ENCODE results near the gene WASL.

WASL gene

GRCh38 chr7:123666492-123666891 lies 82.3 kb downstream of the WASL start:
- no peak overlapping the region for H3K27ac ChIP-seq
- no peaks in the 10 kb centered on the region for H3K4me1 ChIP-seq
- H4K20me1 ChIP-seq, result no peaks in the 10 kb centered on the region
- no peaks in the 10 kb centered on the region for H3K36me3 ChIP-seq
- no peaks in the 10 kb centered on the region for H3K9me3 ChIP-seq
- H3K9ac ChIP-seq, result no peak overlapping the region
- H3K4me3 ChIP-seq, result no peak overlapping the region
- TF ChIP-seq Cebpa-rat (IDR thresholded peaks at IDR 0.05), result no peak
- no peaks in the 10 kb centered on the region for H3K27me3 ChIP-seq
- H3K4me2 ChIP-seq, result no peak overlapping the region

GRCh38 chr7:123665896-123666295 lies 82.9 kb downstream of the WASL start:
- H3K4me2 ChIP-seq, result no peak overlapping the region
- H3K4me1 ChIP-seq, result no peaks in the 10 kb centered on the region
- H3K9me3 ChIP-seq, result no peaks in the 10 kb centered on the region
- no peaks in the 10 kb centered on the region for H3K36me3 ChIP-seq
- H3K9ac ChIP-seq, result no peak overlapping the region
- no peak for TF ChIP-seq Cebpa-rat (IDR thresholded peaks at IDR 0.05)
- no peaks in the 10 kb centered on the region for H4K20me1 ChIP-seq
- H3K27ac ChIP-seq, result no peak overlapping the region
- no peaks in the 10 kb centered on the region for H3K27me3 ChIP-seq
- no peak overlapping the region for H3K4me3 ChIP-seq

- H4K20me1 ChIP-seq, result no peaks in the 10 kb centered on the region
- H3K9ac ChIP-seq, result no peak overlapping the region
- H3K27ac ChIP-seq, result no peak overlapping the region
- no peaks in the 10 kb centered on the region for H3K9me3 ChIP-seq
- no peaks in the 10 kb centered on the region for H3K36me3 ChIP-seq
- H3K4me2 ChIP-seq, result no peak overlapping the region
- no peaks in the 10 kb centered on the region for H3K4me1 ChIP-seq
- no peaks in the 10 kb centered on the region for H3K27me3 ChIP-seq
- TF ChIP-seq Cebpa-rat (IDR thresholded peaks at IDR 0.05), result no peak
- no peak overlapping the region for H3K4me3 ChIP-seq
Measured at GRCh38 chr7:123665157-123665556, 83.6 kb downstream of the WASL start.

GRCh38 chr7:123663200-123663599 lies 85.6 kb downstream of the WASL start:
- Histone ChIP-seq H3K27me3 (no peaks in the 10 kb centered on the region), H3K4me3 (no peak overlapping the region), H3K36me3 (no peaks in the 10 kb centered on the region), H4K20me1 (no peaks in the 10 kb centered on the region), H3K9ac (no peak overlapping the region), H3K4me1 (no peaks in the 10 kb centered on the region), H3K4me2 (no peak overlapping the region), H3K27ac (no peak overlapping the region), H3K9me3 (no peaks in the 10 kb centered on the region)
- TF ChIP-seq Cebpa-rat (IDR thresholded peaks at IDR 0.05), result no peak

GRCh38 chr7:123662755-123663154 lies 86.0 kb downstream of the WASL start:
- no peaks in the 10 kb centered on the region for H3K4me1 ChIP-seq
- H3K4me2 ChIP-seq, result no peak overlapping the region
- no peaks in the 10 kb centered on the region for H3K27me3 ChIP-seq
- no peak overlapping the region for H3K4me3 ChIP-seq
- H3K9me3 ChIP-seq, result no peaks in the 10 kb centered on the region
- H3K9ac ChIP-seq, result no peak overlapping the region
- H3K27ac ChIP-seq, result no peak overlapping the region
- no peaks in the 10 kb centered on the region for H3K36me3 ChIP-seq
- no peak for TF ChIP-seq Cebpa-rat (IDR thresholded peaks at IDR 0.05)
- no peaks in the 10 kb centered on the region for H4K20me1 ChIP-seq

GRCh38 chr7:123662293-123662692 lies 86.5 kb downstream of the WASL start:
- H3K4me1 ChIP-seq, result no peaks in the 10 kb centered on the region
- H3K4me3 ChIP-seq, result no peak overlapping the region
- no peak overlapping the region for H3K4me2 ChIP-seq
- no peaks in the 10 kb centered on the region for H4K20me1 ChIP-seq
- H3K36me3 ChIP-seq, result no peaks in the 10 kb centered on the region
- H3K9me3 ChIP-seq, result no peaks in the 10 kb centered on the region
- no peak overlapping the region for H3K27ac ChIP-seq
- no peak overlapping the region for H3K9ac ChIP-seq
- H3K27me3 ChIP-seq, result no peaks in the 10 kb centered on the region
- no peak for TF ChIP-seq Cebpa-rat (IDR thresholded peaks at IDR 0.05)

- Histone ChIP-seq H3K4me1 (no peaks in the 10 kb centered on the region), H3K9me3 (no peaks in the 10 kb centered on the region), H3K27me3 (no peaks in the 10 kb centered on the region), H3K36me3 (no peaks in the 10 kb centered on the region), H3K4me2 (no peak overlapping the region), H4K20me1 (no peaks in the 10 kb centered on the region), H3K4me3 (no peak overlapping the region), H3K9ac (no peak overlapping the region), H3K27ac (no peak overlapping the region)
- no peak for TF ChIP-seq Cebpa-rat (IDR thresholded peaks at IDR 0.05)
Measured at GRCh38 chr7:123661765-123662164, 87.0 kb downstream of the WASL start.

- Histone ChIP-seq H3K27ac (no peak overlapping the region), H3K4me3 (no peak overlapping the region), H3K4me2 (no peak overlapping the region), H3K36me3 (no peaks in the 10 kb centered on the region), H4K20me1 (no peaks in the 10 kb centered on the region), H3K9me3 (no peaks in the 10 kb centered on the region), H3K27me3 (no peaks in the 10 kb centered on the region), H3K4me1 (no peaks in the 10 kb centered on the region), H3K9ac (no peak overlapping the region)
- no peak for TF ChIP-seq Cebpa-rat (IDR thresholded peaks at IDR 0.05)
Measured at GRCh38 chr7:123660514-123661354, 88.1 kb downstream of the WASL start.

- no peaks in the 10 kb centered on the region for H3K4me1 ChIP-seq
- H3K27me3 ChIP-seq, result no peaks in the 10 kb centered on the region
- H3K9ac ChIP-seq, result no peak overlapping the region
- no peaks in the 10 kb centered on the region for H4K20me1 ChIP-seq
- no peak for TF ChIP-seq Cebpa-rat (IDR thresholded peaks at IDR 0.05)
- H3K36me3 ChIP-seq, result no peaks in the 10 kb centered on the region
- H3K9me3 ChIP-seq, result no peaks in the 10 kb centered on the region
- no peak overlapping the region for H3K27ac ChIP-seq
- H3K4me3 ChIP-seq, result no peak overlapping the region
- H3K4me2 ChIP-seq, result no peak overlapping the region
Measured at GRCh38 chr7:123658023-123658422, 90.8 kb downstream of the WASL start.

- no peaks in the 10 kb centered on the region for H3K36me3 ChIP-seq
- H3K4me1 ChIP-seq, result no peaks in the 10 kb centered on the region
- no peaks in the 10 kb centered on the region for H3K27me3 ChIP-seq
- no peak for TF ChIP-seq Cebpa-rat (IDR thresholded peaks at IDR 0.05)
- H3K4me3 ChIP-seq, result no peak overlapping the region
- H4K20me1 ChIP-seq, result no peaks in the 10 kb centered on the region
- no peak overlapping the region for H3K9ac ChIP-seq
- H3K4me2 ChIP-seq, result no peak overlapping the region
- H3K9me3 ChIP-seq, result no peaks in the 10 kb centered on the region
- no peak overlapping the region for H3K27ac ChIP-seq
Measured at GRCh38 chr7:123657304-123657685, 91.5 kb downstream of the WASL start.

Measured in BLaER1 (cell line).